ENCODE measurements around the gene EDAR. TPM values are rescaled to one million over a fixed set of nuclear protein-coding genes. Genes with fewer than 3 reads are reported as not detected.

The EDAR gene
- total and polyA plus RNA-seq, 7 donors = 0.01 TPM; not detected in 6

DNA sequence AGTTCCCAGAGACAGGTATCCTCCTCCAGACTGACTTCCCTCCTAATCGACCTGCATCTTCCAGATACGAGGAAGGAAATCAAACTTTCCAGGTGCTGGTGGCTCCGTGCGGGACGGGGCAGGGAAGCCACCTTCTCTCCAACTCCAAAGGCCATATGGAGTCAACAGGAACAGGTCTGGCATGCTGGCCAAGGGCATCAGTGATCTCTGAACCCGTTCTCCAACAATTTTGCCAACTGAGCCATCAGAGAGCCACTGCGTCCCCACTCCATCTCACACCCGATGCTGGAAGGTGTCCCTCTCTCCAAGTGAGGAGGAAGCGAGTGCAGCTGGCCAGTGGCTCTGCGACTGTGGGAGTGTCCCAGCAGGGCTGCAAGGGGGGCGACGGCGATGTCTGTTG lies 5.4 kb downstream of the EDAR start:
- H3K27ac ChIP-seq = no peak overlapping the region
- H3K4me3 ChIP-seq = no peak overlapping the region
- no peaks in the 10 kb centered on the region for H3K36me3 ChIP-seq (ENCODE audit: insufficient read depth in 1 of 2, low read depth in 1 of 2)
- 81 to 90% (median 83%) methylated on average over 13 of the region's 13 CpGs for WGBS, 3 donors
- TF ChIP-seq, protein P1, sequence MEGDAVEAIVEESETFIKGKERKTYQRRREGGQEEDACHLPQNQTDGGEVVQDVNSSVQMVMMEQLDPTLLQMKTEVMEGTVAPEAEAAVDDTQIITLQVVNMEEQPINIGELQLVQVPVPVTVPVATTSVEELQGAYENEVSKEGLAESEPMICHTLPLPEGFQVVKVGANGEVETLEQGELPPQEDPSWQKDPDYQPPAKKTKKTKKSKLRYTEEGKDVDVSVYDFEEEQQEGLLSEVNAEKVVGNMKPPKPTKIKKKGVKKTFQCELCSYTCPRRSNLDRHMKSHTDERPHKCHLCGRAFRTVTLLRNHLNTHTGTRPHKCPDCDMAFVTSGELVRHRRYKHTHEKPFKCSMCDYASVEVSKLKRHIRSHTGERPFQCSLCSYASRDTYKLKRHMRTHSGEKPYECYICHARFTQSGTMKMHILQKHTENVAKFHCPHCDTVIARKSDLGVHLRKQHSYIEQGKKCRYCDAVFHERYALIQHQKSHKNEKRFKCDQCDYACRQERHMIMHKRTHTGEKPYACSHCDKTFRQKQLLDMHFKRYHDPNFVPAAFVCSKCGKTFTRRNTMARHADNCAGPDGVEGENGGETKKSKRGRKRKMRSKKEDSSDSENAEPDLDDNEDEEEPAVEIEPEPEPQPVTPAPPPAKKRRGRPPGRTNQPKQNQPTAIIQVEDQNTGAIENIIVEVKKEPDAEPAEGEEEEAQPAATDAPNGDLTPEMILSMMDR (IDR thresholded peaks at IDR 0.05) = no peak
- H3K27me3 ChIP-seq (ENCODE audit: insufficient read depth in 3 of 3, low read length in 2 of 3) = peaks cover 0 to 24% (median 4%) of the 10 kb centered on the region in 3 donors
- H3K4me1 ChIP-seq = no peaks in the 10 kb centered on the region
- ATAC-seq (no peak), DNase-seq (no peak)
- intact Hi-C loops (cut with DNase I) = no loop called here
- H3K9me3 ChIP-seq = no peaks in the 10 kb centered on the region

DNA sequence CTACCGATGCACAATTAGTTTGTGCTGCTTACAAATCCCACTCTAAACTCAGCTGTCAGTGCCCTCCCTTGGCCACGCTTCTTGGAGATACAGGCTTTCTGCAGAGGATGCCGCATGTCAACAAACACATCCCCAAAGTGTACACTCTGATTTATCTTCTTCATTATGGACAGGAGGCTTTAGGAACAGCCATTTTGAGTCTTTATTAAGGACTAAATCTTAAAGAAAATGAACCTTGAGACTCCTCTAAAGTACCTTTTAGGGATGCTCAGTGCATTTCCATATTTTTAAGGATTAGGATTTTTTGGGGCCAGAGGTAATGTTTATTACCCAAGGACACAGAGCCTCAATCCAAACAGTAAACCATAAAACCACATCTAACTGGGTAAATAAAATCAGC lies 6.0 kb downstream of the EDAR start:
- no peaks in the 10 kb centered on the region for H3K9me3 ChIP-seq
- intact Hi-C loops (cut with DNase I) = no loop called here
- ATAC-seq (no peak), DNase-seq (no peak)
- peaks cover 0 to 24% (median 4%) of the 10 kb centered on the region in 3 donors for H3K27me3 ChIP-seq (ENCODE audit: insufficient read depth in 3 of 3, low read length in 2 of 3)
- TF ChIP-seq, protein P1 (IDR thresholded peaks at IDR 0.05) = no peak
- no peaks in the 10 kb centered on the region for H3K36me3 ChIP-seq (ENCODE audit: insufficient read depth in 1 of 2, low read depth in 1 of 2)
- WGBS, 3 donors = 60 to 64% (median 60%) methylated on average over 3 of the region's 3 CpGs
- no peaks in the 10 kb centered on the region for H3K4me1 ChIP-seq
- no peak overlapping the region for H3K4me3 ChIP-seq
- no peak overlapping the region for H3K27ac ChIP-seq

DNA sequence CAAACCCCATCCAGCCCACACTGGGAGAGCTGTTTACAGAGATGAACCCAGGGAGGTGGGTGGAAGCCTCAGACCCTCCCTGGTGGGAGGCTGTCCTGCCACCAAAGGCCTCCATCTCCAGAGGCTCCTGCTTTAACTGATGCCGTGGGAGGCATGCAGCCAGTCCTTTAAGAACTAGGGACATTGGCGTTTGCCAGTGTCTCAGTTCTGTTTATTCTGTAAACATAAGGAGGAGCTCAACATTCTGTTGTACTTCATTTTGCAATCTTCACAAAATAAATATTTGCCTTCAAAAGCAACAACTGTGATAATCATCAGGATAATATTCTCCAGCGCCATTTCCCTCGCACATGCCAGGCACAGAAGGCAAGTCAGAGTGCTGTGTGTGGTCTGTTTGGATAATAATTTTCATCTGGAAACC lies 6.8 kb downstream of the EDAR start:
- Histone ChIP-seq H3K27ac (no peak overlapping the region), H3K27me3 (ENCODE audit: insufficient read depth in 3 of 3, low read length in 2 of 3) (peaks cover 0 to 19% (median 4%) of the 10 kb centered on the region in 3 donors), H3K36me3 (ENCODE audit: insufficient read depth in 1 of 2, low read depth in 1 of 2) (no peaks in the 10 kb centered on the region), H3K9me3 (no peaks in the 10 kb centered on the region), H3K4me1 (no peaks in the 10 kb centered on the region), H3K4me3 (no peak overlapping the region)
- no peak for ATAC-seq
- TF ChIP-seq, protein P1 (IDR thresholded peaks at IDR 0.05) = no peak
- intact Hi-C loops (cut with DNase I) = no loop called here
- no peak for DNase-seq
- WGBS, 3 donors = 46 to 57% (median 50%) methylated on average over 4 of the region's 4 CpGs

DNA sequence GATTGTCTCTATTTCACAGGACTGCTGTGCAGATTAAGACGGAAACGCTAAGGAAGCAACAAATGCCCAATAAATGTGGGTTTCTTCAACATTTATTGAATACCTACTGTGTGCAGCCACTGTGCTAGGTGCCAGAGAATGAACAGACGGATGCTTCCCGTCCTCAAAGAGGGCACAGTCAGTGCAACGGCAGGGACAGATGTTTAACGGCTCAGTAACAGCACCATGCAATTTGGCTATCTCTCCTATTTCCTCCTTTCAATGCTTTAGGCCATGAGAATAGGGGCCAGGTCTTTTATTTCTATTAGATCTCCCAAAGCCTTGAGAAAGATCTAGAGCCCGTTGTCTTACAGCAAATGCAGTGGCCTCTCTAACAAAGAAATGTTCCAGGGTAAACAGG lies 7.2 kb downstream of the EDAR start:
- DNase-seq (no peak), ATAC-seq (no peak)
- TF ChIP-seq, protein P1 (IDR thresholded peaks at IDR 0.05) = no peak
- intact Hi-C loops (cut with DNase I) = no loop called here
- Histone ChIP-seq H3K36me3 (ENCODE audit: insufficient read depth in 1 of 2, low read depth in 1 of 2) (no peaks in the 10 kb centered on the region), H3K27me3 (ENCODE audit: insufficient read depth in 3 of 3, low read length in 2 of 3) (peaks cover 0 to 14% (median 4%) of the 10 kb centered on the region in 3 donors), H3K4me3 (no peak overlapping the region), H3K9me3 (no peaks in the 10 kb centered on the region), H3K27ac (no peak overlapping the region), H3K4me1 (no peaks in the 10 kb centered on the region)
- WGBS, 3 donors = 49 to 64% (median 50%) methylated on average over 7 of the region's 7 CpGs

DNA sequence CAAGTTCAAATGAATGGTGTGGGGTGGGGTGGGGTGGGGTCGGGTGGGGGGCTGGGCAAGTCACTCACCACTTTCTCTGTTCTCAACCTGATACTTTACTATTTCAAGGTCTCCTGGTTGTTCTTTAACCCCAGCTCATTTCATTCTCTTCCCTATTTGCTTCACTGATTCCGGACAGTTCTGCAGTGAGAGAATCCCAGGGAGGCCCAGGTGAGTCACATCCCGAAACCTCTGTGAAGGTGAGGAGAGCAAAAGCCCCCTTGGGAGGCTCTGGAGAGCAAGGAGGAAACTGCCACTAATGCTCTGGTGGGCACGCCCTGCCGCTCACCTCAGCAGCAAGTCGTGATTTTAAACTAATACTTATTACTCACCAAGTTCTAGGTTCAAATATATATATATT lies 8.9 kb downstream of the EDAR start:
- Histone ChIP-seq H3K36me3 (ENCODE audit: insufficient read depth in 1 of 2, low read depth in 1 of 2) (no peaks in the 10 kb centered on the region), H3K27ac (no peak overlapping the region), H3K4me3 (no peak overlapping the region), H3K9me3 (no peaks in the 10 kb centered on the region), H3K27me3 (ENCODE audit: insufficient read depth in 3 of 3, low read length in 2 of 3) (peaks cover 0 to 8% (median 4%) of the 10 kb centered on the region in 3 donors), H3K4me1 (no peaks in the 10 kb centered on the region)
- TF ChIP-seq, protein P1 (IDR thresholded peaks at IDR 0.05) = no peak
- DNase-seq (no peak), ATAC-seq (no peak)
- WGBS, 3 donors = 83 to 93% (median 88%) methylated on average over 6 of the region's 6 CpGs
- intact Hi-C loops (cut with DNase I) = no loop called here
